ENCODE measurements around the gene FHAD1. TPM values are rescaled to one million over a fixed set of nuclear protein-coding genes. Genes with fewer than 3 reads are reported as not detected.

FHAD1 gene
- total and polyA plus RNA-seq, 2 donors (not counting 3 experiments of a cell fraction or from before 2014, with no cell fraction given) = 0.04 to 0.69 TPM

DNA sequence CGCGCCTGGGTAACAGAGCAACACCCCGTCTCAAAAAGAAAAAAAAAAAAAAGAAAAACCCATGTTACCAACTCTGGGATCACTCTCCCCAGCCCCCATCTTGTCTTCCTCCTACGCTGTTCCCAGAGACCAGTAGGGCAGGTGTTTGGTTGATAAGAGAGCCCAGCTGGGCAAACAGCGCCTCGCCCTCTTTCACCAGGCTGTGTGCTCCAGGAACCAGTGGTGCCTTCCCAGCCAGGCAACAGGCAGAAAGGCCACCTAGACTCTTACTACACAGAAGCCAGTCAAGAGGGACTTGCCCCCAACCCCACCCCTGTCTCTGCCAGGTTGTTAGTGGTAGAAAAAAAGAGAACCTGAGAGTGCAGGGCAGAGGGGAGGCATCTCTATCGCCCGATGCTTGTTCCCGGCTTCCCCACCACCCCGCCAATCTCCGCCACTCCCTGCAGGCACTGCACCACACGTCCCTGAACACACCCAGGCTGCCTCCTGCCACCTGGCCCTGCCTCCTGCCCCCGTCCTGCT lies 177.2 kb downstream of the FHAD1 start:
- H2AFZ ChIP-seq (ENCODE audit: low read depth, low read length) = no peak overlapping the region
- TF ChIP-seq GATA2 (IDR thresholded peaks at IDR 0.05; ENCODE audit: insufficient read depth, insufficient read length, low read depth, low read length) (no peak), POLR2AphosphoS5 (IDR thresholded peaks at IDR 0.05; ENCODE audit: insufficient read depth, low read depth, low read length) (no peak), MAX (IDR thresholded peaks at IDR 0.05; ENCODE audit: insufficient read depth, insufficient read length) (no peak), MYC (IDR thresholded peaks at IDR 0.05; ENCODE audit: low read depth, low read length) (no peak), FOS (IDR thresholded peaks at IDR 0.05; ENCODE audit: borderline replicate concordance, insufficient read depth, low read length) (no peak), EZH2 (IDR thresholded peaks at IDR 0.05; ENCODE audit: borderline replicate concordance, low read depth, low read length, severe bottlenecking) (no peak), POLR2A (IDR thresholded peaks at IDR 0.05; ENCODE audit: low read depth, low read length) (no peak), JUN (IDR thresholded peaks at IDR 0.05; ENCODE audit: borderline replicate concordance, insufficient read depth, insufficient read length, low read depth) (no peak)
- TF ChIP-seq, protein P1, sequence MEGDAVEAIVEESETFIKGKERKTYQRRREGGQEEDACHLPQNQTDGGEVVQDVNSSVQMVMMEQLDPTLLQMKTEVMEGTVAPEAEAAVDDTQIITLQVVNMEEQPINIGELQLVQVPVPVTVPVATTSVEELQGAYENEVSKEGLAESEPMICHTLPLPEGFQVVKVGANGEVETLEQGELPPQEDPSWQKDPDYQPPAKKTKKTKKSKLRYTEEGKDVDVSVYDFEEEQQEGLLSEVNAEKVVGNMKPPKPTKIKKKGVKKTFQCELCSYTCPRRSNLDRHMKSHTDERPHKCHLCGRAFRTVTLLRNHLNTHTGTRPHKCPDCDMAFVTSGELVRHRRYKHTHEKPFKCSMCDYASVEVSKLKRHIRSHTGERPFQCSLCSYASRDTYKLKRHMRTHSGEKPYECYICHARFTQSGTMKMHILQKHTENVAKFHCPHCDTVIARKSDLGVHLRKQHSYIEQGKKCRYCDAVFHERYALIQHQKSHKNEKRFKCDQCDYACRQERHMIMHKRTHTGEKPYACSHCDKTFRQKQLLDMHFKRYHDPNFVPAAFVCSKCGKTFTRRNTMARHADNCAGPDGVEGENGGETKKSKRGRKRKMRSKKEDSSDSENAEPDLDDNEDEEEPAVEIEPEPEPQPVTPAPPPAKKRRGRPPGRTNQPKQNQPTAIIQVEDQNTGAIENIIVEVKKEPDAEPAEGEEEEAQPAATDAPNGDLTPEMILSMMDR (IDR thresholded peaks at IDR 0.05; ENCODE audit: extremely low read depth in 1 of 2, insufficient read depth in 1 of 2, low read depth in 1 of 2, low read length in 2 of 2) = no peak
- CTCF ChIA-PET = interaction anchor here (1.3 to 13.1 kb wide), 2 partner anchors 96 to 100 kb away, joined by 4 to 332 read pairs; no protein-coding TSS in a partner anchor
- BruUV-seq (replicated peaks) = no TSS peak
- no peak overlapping the region for H3K4me3 ChIP-seq (replicated peaks in 1 of 3; ENCODE audit: insufficient read depth in 1 of 3, low read depth in 1 of 3, low read length in 3 of 3)
- POLR2A ChIA-PET = no interaction called here
- no peak overlapping the region for H3K9ac ChIP-seq (replicated peaks; ENCODE audit: extremely low read depth, insufficient read depth, low read length)
- H3K27me3 ChIP-seq (ENCODE audit: control insufficient read depth in 2 of 2, insufficient read depth in 2 of 2, low read length in 2 of 2) = no peaks in the 10 kb centered on the region
- H3K36me3 ChIP-seq (ENCODE audit: control insufficient read depth in 2 of 2, extremely low read depth in 1 of 2, insufficient read depth in 2 of 2, low read length in 2 of 2) = peaks cover 9 to 18% of the 10 kb centered on the region in 2 experiments
- no peak overlapping the region for H3K4me2 ChIP-seq (ENCODE audit: insufficient read depth, low read length)
- no peaks in the 10 kb centered on the region for H3K9me1 ChIP-seq (replicated peaks; ENCODE audit: control insufficient read depth, extremely low read depth, insufficient read depth, low read length)
- no peaks in the 10 kb centered on the region for H4K20me1 ChIP-seq (replicated peaks; ENCODE audit: control insufficient read depth, extremely low read depth, insufficient read depth, low read length)
- FAIRE-seq = no peak
- H3K9me3 ChIP-seq (replicated peaks; ENCODE audit: control insufficient read depth, insufficient read depth, low read length) = no peaks in the 10 kb centered on the region
- H3K79me2 ChIP-seq (ENCODE audit: control insufficient read depth, insufficient read depth, low read length) = peaks cover 52% of the 10 kb centered on the region
- no peak for DNase-seq (ENCODE audit: low read depth, low spot score)
- no peak overlapping the region for H3K27ac ChIP-seq (ENCODE audit: insufficient read depth, low read depth, low read length)
- dilution Hi-C loops (cut with MboI; ENCODE audit: extremely low pct_ligation_motif_present, low sequenced_read_pairs) (no loop called here), intact Hi-C loops (cut with micrococcal nuclease) (no loop called here)
- peaks cover 8% of the 10 kb centered on the region for H3K4me1 ChIP-seq (ENCODE audit: control insufficient read depth, extremely low read depth, insufficient read depth, low read length)

Measured in endothelial cell of umbilical vein (primary cell).